ENCODE data around the gene MEMO1.
"Not testable (repeated sequence)": the region's sequence is repeated elsewhere in the genome, so short reads cannot be mapped to it uniquely, and the experiment has no call there.

MEMO1 gene

GRCh38 chr2:31925517-31925916 is 85.3 kb downstream of the MEMO1 start:
- Histone ChIP-seq H3K4me1 (ENCODE audit: insufficient read depth, low read length) (no peaks in the 10 kb centered on the region), H3K9ac (ENCODE audit: low read depth, low read length) (no peak overlapping the region), H3K9me3 (ENCODE audit: control insufficient read depth, insufficient read depth, low read length) (no peaks in the 10 kb centered on the region), H3K36me3 (ENCODE audit: insufficient read depth, low read length) (no peaks in the 10 kb centered on the region)

- H3K36me3 ChIP-seq (ENCODE audit: insufficient read depth, low read length): no peaks in the 10 kb centered on the region
- no peak overlapping the region for H3K9ac ChIP-seq (ENCODE audit: low read depth, low read length)
- H3K4me1 ChIP-seq (ENCODE audit: insufficient read depth, low read length): no peaks in the 10 kb centered on the region
- H3K9me3 ChIP-seq (ENCODE audit: control insufficient read depth, insufficient read depth, low read length): no peaks in the 10 kb centered on the region
These were observed 87.1 kb downstream of the MEMO1 start for GRCh38 chr2:31923662-31924061.

GRCh38 chr2:31922542-31923408 is 88.0 kb downstream of the MEMO1 start:
- Histone ChIP-seq H3K36me3 (ENCODE audit: insufficient read depth, low read length) (no peaks in the 10 kb centered on the region), H3K4me1 (ENCODE audit: insufficient read depth, low read length) (no peaks in the 10 kb centered on the region), H3K9me3 (ENCODE audit: control insufficient read depth, insufficient read depth, low read length) (no peaks in the 10 kb centered on the region), H3K9ac (ENCODE audit: low read depth, low read length) (no peak overlapping the region)

DNA sequence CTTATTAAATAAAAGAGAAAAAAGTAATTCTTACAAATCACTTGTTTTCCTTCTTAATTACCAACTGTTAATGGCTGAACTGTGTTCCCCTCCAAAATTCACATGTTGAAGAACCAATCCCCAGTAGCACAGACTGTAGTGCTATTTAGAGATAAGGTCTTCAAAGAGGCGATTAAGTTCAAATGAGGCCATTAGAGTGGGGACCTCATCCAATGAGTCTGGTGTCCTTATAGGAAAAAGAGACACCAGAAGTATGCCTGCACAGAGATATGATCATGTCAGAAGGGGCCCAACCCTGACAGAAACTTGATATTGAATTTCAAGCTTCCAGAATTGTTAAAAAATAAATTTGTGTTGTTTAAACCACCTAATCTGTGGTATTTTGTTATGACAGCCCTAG is 89.8 kb downstream of the MEMO1 start:
- H3K9me3 ChIP-seq (ENCODE audit: control insufficient read depth, insufficient read depth, low read length): no peaks in the 10 kb centered on the region
- no peaks in the 10 kb centered on the region for H3K36me3 ChIP-seq (ENCODE audit: insufficient read depth, low read length)
- no peak overlapping the region for H3K9ac ChIP-seq (ENCODE audit: low read depth, low read length)
- H3K4me1 ChIP-seq (ENCODE audit: insufficient read depth, low read length): no peaks in the 10 kb centered on the region

GRCh38 chr2:31919499-31919898 is 91.3 kb downstream of the MEMO1 start:
- H3K4me1 ChIP-seq (ENCODE audit: insufficient read depth, low read length): no peaks in the 10 kb centered on the region
- no peak overlapping the region for H3K9ac ChIP-seq (ENCODE audit: low read depth, low read length)
- no peaks in the 10 kb centered on the region for H3K36me3 ChIP-seq (ENCODE audit: insufficient read depth, low read length)
- no peaks in the 10 kb centered on the region for H3K9me3 ChIP-seq (ENCODE audit: control insufficient read depth, insufficient read depth, low read length)

DNA sequence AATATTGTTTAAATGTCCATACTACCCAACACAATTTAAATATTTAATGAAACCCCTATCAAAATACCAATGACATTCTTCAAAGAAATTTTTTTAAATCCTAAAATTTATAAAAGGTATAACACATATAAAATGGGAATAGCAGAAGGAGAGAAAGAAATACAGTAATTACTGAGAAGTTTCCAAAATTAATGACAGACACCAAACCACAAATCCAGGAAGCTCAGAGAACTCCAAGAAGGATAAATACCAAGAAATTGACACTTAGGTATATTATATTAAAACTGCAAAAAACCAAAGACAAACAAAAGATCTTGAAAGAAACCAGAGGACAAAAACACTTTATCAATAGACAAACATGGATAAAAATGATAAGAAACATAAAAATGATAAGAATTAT is 101.1 kb downstream of the MEMO1 start:
- Histone ChIP-seq H3K9ac (ENCODE audit: low read depth, low read length) (no peak overlapping the region), H3K4me1 (ENCODE audit: insufficient read depth, low read length) (no peaks in the 10 kb centered on the region), H3K36me3 (ENCODE audit: insufficient read depth, low read length) (peaks cover 3% of the 10 kb centered on the region; the same call in 1 of the 2 replicates), H3K9me3 (ENCODE audit: control insufficient read depth, insufficient read depth, low read length) (no peaks in the 10 kb centered on the region)

GRCh38 chr2:31907491-31907890 is 103.3 kb downstream of the MEMO1 start:
- H3K9me3 ChIP-seq (ENCODE audit: control insufficient read depth, insufficient read depth, low read length); H3K9ac ChIP-seq (ENCODE audit: low read depth, low read length); H3K4me1 ChIP-seq (ENCODE audit: insufficient read depth, low read length); H3K36me3 ChIP-seq (ENCODE audit: insufficient read depth, low read length): not testable (repeated sequence)

GRCh38 chr2:31903109-31903780 is 107.6 kb downstream of the MEMO1 start:
- no peaks in the 10 kb centered on the region for H3K4me1 ChIP-seq (ENCODE audit: insufficient read depth, low read length)
- H3K9me3 ChIP-seq (ENCODE audit: control insufficient read depth, insufficient read depth, low read length): no peaks in the 10 kb centered on the region
- H3K36me3 ChIP-seq (ENCODE audit: insufficient read depth, low read length): no peaks in the 10 kb centered on the region; the same call in 1 of the 2 replicates
- H3K9ac ChIP-seq (ENCODE audit: low read depth, low read length): no peak overlapping the region

DNA sequence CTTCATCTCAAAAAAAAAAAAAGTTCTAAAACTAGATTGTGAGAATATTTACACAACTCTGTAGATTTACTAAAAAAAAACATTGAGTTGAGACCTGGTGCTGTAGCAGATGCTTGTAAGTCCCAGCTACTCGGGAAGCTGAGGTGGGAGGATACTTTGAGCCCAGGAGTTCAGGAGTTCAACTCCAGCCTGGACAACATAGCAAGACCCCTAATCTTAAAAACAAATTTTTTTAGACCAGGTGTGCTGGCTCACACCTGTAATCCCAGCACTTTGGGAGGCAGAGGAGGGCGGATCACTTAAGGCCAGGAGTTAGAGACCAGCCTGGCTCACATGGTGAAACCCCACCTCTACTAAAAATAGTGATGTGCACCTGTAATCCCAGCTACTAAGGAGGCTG is 108.9 kb downstream of the MEMO1 start:
- Histone ChIP-seq H3K9ac (ENCODE audit: low read depth, low read length) (no peak overlapping the region), H3K36me3 (ENCODE audit: insufficient read depth, low read length) (no peaks in the 10 kb centered on the region; the same call in 1 of the 2 replicates), H3K9me3 (ENCODE audit: control insufficient read depth, insufficient read depth, low read length) (no peaks in the 10 kb centered on the region), H3K4me1 (ENCODE audit: insufficient read depth, low read length) (no peaks in the 10 kb centered on the region)

- H3K9ac ChIP-seq (ENCODE audit: low read depth, low read length); H3K36me3 ChIP-seq (ENCODE audit: insufficient read depth, low read length); H3K4me1 ChIP-seq (ENCODE audit: insufficient read depth, low read length); H3K9me3 ChIP-seq (ENCODE audit: control insufficient read depth, insufficient read depth, low read length): not testable (repeated sequence)
These were observed 110.7 kb downstream of the MEMO1 start for GRCh38 chr2:31900156-31900555.

DNA sequence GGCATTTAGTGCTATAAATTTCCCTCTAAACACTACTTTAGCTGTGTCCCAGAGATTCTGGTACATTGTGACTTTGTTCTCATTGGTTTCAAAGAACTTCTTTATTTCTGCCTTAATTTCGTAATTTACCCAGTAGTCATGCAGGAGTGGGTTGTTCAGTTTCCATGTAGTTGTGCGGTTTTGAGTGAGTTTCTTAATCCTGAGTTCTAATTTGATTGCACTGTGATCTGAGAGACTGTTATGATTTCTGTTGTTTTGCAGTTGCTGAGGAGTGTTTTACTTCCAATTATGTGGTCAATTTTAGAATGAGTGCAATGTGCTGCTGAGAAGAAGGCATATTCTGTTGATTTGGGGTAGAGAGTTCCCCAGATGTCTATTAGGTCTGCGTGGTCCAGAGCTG is 112.5 kb downstream of the MEMO1 start:
- not testable (repeated sequence) for H3K9me3 ChIP-seq (ENCODE audit: control insufficient read depth, insufficient read depth, low read length); H3K9ac ChIP-seq (ENCODE audit: low read depth, low read length); H3K36me3 ChIP-seq (ENCODE audit: insufficient read depth, low read length)
- H3K4me1 ChIP-seq (ENCODE audit: insufficient read depth, low read length): peaks cover 12% of the 10 kb centered on the region; the same call in 1 of the 2 replicates

DNA sequence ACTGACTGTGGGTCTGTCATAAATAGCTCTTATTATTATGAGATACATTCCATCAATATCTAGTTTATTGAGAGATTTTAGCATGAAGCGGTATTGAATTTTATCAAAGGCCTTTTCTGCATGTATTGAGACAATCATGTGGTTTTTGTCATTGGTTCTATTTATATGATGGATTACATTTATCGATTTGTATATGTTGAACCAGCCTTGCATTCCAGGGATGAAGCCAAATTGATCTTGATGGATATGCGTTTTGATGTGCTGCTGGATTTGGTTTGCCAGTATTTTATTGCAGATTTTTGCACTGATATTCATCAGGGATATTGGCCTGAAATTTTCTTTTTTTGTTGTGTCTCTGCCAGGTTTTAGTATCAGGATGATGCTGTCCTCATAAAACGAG is 113.5 kb downstream of the MEMO1 start:
- H3K36me3 ChIP-seq (ENCODE audit: insufficient read depth, low read length); H3K9me3 ChIP-seq (ENCODE audit: control insufficient read depth, insufficient read depth, low read length): not testable (repeated sequence)

GRCh38 chr2:31896293-31896692 is 114.5 kb downstream of the MEMO1 start:
- Histone ChIP-seq H3K36me3 (ENCODE audit: insufficient read depth, low read length) (no peaks in the 10 kb centered on the region), H3K9ac (ENCODE audit: low read depth, low read length) (no peak overlapping the region), H3K9me3 (ENCODE audit: control insufficient read depth, insufficient read depth, low read length) (no peaks in the 10 kb centered on the region)

More for the DNA sequence above, 113.5 kb downstream of the MEMO1 start:
- H3K9ac ChIP-seq (ENCODE audit: low read depth, low read length): not testable (repeated sequence)
- H3K4me1 ChIP-seq (ENCODE audit: insufficient read depth, low read length): peaks cover 21% of the 10 kb centered on the region

DNA sequence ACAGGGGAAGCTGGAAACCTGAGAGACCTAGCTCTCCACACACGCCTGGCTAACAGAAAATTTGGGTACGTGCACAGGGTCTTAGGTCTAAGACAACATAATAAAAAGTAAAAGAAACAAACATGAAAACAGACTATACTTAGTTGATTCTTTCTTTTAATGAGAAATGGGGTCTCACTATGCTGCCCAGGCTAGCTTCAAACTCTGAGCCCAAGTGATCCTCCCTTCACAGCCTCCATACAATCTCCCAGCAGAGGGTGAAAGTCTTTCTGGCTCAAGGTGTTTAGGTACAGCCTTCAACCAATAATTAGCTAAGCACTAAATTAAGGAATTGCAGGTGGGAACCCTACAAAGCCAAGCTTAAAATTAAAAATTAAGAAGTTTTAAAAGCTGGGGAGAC is 116.2 kb downstream of the MEMO1 start:
- no peaks in the 10 kb centered on the region for H3K36me3 ChIP-seq (ENCODE audit: insufficient read depth, low read length)
- no peaks in the 10 kb centered on the region for H3K9me3 ChIP-seq (ENCODE audit: control insufficient read depth, insufficient read depth, low read length)
- peaks cover 29% of the 10 kb centered on the region for H3K4me1 ChIP-seq (ENCODE audit: insufficient read depth, low read length)
- no peak overlapping the region for H3K9ac ChIP-seq (ENCODE audit: low read depth, low read length)

More at GRCh38 chr2:31896293-31896692, 114.5 kb downstream of the MEMO1 start:
- H3K4me1 ChIP-seq (ENCODE audit: insufficient read depth, low read length): peaks cover 21% of the 10 kb centered on the region

DNA sequence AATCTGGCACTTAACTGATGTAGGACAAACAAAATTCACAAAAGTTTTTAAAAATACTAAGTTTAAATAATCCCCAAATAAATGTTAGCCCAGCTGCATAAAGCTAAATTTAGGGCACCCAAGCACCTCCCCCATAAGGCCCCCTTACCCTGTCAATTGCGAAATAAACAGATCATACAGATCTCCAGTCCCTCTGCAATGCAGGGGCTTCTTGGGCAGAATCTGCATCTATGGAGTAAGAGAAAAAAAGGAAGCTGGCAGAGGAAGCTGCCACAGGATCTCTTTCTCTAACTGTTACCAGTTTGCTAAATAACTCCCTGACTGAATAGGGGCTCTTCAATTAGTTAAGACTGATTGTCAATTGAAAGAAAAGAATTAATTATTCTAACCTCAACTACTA is 117.7 kb downstream of the MEMO1 start:
- H3K9me3 ChIP-seq (ENCODE audit: control insufficient read depth, insufficient read depth, low read length): no peaks in the 10 kb centered on the region
- H3K9ac ChIP-seq (ENCODE audit: low read depth, low read length): no peak overlapping the region
- no peaks in the 10 kb centered on the region for H3K36me3 ChIP-seq (ENCODE audit: insufficient read depth, low read length)
- peaks cover 29% of the 10 kb centered on the region for H3K4me1 ChIP-seq (ENCODE audit: insufficient read depth, low read length)
